ENCODE data around the gene EPS8. TPM values are rescaled to one million over a fixed set of nuclear protein-coding genes. Genes with fewer than 3 reads are reported as not detected.

Gene EPS8
- polyA plus RNA-seq, 1 of the 3 experiments (the other 2 are of a cell fraction) = 19.8 TPM

- Histone ChIP-seq H3K27me3 (ENCODE audit: insufficient read depth) (no peaks in the 10 kb centered on the region), H3F3A (replicated peaks; ENCODE audit: insufficient read depth) (no peaks in the 10 kb centered on the region), H3K9ac (no peak overlapping the region), H3K79me2 (ENCODE audit: insufficient read depth) (peaks cover 44% of the 10 kb centered on the region), H4K20me1 (ENCODE audit: insufficient read depth) (no peaks in the 10 kb centered on the region), H2AFZ (ENCODE audit: low read depth) (no peak overlapping the region), H3K27ac (ENCODE audit: low read depth in 2 of 2, low read length in 1 of 2) (no peak overlapping the region), H3K9me2 (no peaks in the 10 kb centered on the region), H3K4me1 (ENCODE audit: control insufficient read depth in 1 of 2, insufficient read depth in 2 of 2, low read depth in 1 of 2, low read length in 1 of 2) (peaks cover 0 to 10% of the 10 kb centered on the region in 2 experiments; a peak in 1 of 4 replicates), H3K9me3 (no peaks in the 10 kb centered on the region), H3K36me3 (replicated peaks in 1 of 2; ENCODE audit: control insufficient read depth in 1 of 2, insufficient read depth in 2 of 2, low read length in 1 of 2) (no peaks in the 10 kb centered on the region), H3K4me3 (ENCODE audit: low read depth in 2 of 2, low read length in 1 of 2) (no peak overlapping the region), H3K4me2 (no peak overlapping the region)
- 54% methylated on average over 1 of the region's 1 CpG for WGBS (ENCODE audit: low lambda C conversion rate)
- no peak for TF ChIP-seq FOXM1 (IDR thresholded peaks at IDR 0.05; ENCODE audit: low read depth)
- no peak for TF ChIP-seq RCOR1 (IDR thresholded peaks at IDR 0.05; ENCODE audit: low read length)
- no peak for TF ChIP-seq GATA2 (CRISPR knock-in tag; IDR thresholded peaks at IDR 0.05)
- no peak for TF ChIP-seq SIN3A (IDR thresholded peaks at IDR 0.05; ENCODE audit: borderline replicate concordance, low read depth, low read length)
- TF ChIP-seq PBX3 (IDR thresholded peaks at IDR 0.05) = no peak
- TF ChIP-seq JUND (IDR thresholded peaks at IDR 0.05) = no peak
- no peak for TF ChIP-seq NFIC (IDR thresholded peaks at IDR 0.05; ENCODE audit: borderline replicate concordance)
- no peak for TF ChIP-seq RFX5 (IDR thresholded peaks at IDR 0.05; ENCODE audit: low read length)
- TF ChIP-seq USF1 (IDR thresholded peaks at IDR 0.05; ENCODE audit: borderline replicate concordance, low read depth) = no peak
- no peak for TF ChIP-seq ELF1 (IDR thresholded peaks at IDR 0.05)
- no peak for TF ChIP-seq TEAD4 (IDR thresholded peaks at IDR 0.05; ENCODE audit: borderline replicate concordance, insufficient read depth)
- no peak for TF ChIP-seq TCF12 (IDR thresholded peaks at IDR 0.05)
- no peak for TF ChIP-seq MXI1 (IDR thresholded peaks at IDR 0.05; ENCODE audit: low read depth, low read length)
- TF ChIP-seq CTCF (IDR thresholded peaks at IDR 0.05) = no peak
- no peak for TF ChIP-seq CHD2 (IDR thresholded peaks at IDR 0.05; ENCODE audit: low read length, partially characterized antibody)
- ChIA-PET CTCF (interaction anchor here (1.4 kb wide), 1 partner anchor 121 kb away, joined by 3 read pairs; no protein-coding TSS in a partner anchor), POLR2A (no interaction called here)
- no peak for DNase-seq
These were observed 77.0 kb downstream of the EPS8 start for GRCh38 chr12:15712160-15712559.

GRCh38 chr12:15710860-15711510, 78.2 kb downstream of the EPS8 start:
- Histone ChIP-seq H3K4me2 (no peak overlapping the region), H3F3A (replicated peaks; ENCODE audit: insufficient read depth) (no peaks in the 10 kb centered on the region), H3K4me3 (ENCODE audit: low read depth in 2 of 2, low read length in 1 of 2) (no peak overlapping the region), H4K20me1 (ENCODE audit: insufficient read depth) (no peaks in the 10 kb centered on the region), H3K36me3 (replicated peaks in 1 of 2; ENCODE audit: control insufficient read depth in 1 of 2, insufficient read depth in 2 of 2, low read length in 1 of 2) (no peaks in the 10 kb centered on the region), H3K27me3 (ENCODE audit: insufficient read depth) (no peaks in the 10 kb centered on the region), H3K9ac (no peak overlapping the region), H3K79me2 (ENCODE audit: insufficient read depth) (peaks cover 36% of the 10 kb centered on the region), H3K27ac (ENCODE audit: low read depth in 2 of 2, low read length in 1 of 2) (no peak overlapping the region), H3K9me2 (no peaks in the 10 kb centered on the region), H3K4me1 (ENCODE audit: control insufficient read depth in 1 of 2, insufficient read depth in 2 of 2, low read depth in 1 of 2, low read length in 1 of 2) (peaks cover 0 to 15% of the 10 kb centered on the region in 2 experiments; a peak in 1 of 4 replicates), H2AFZ (ENCODE audit: low read depth) (no peak overlapping the region), H3K9me3 (no peaks in the 10 kb centered on the region)
- DNase-seq = no peak
- TF ChIP-seq MEF2A (IDR thresholded peaks at IDR 0.05; ENCODE audit: borderline replicate concordance, low read depth) (no peak), FOXM1 (IDR thresholded peaks at IDR 0.05; ENCODE audit: low read depth) (no peak), GATA2 (CRISPR knock-in tag; IDR thresholded peaks at IDR 0.05) (no peak), MXI1 (IDR thresholded peaks at IDR 0.05; ENCODE audit: low read depth, low read length) (no peak)
- CTCF ChIA-PET = interaction anchor here (1.4 kb wide), 1 partner anchor 62 kb away, joined by 4 read pairs; no protein-coding TSS in a partner anchor
- 89% methylated on average over 4 of the region's 4 CpGs for whole genome bisulfite sequencing (ENCODE audit: low lambda C conversion rate)
- POLR2A ChIA-PET = interaction anchor here (0.6 kb wide), 1 partner anchor 105 kb away, joined by 3 read pairs; no protein-coding TSS in a partner anchor

Measured in SK-N-SH (cell line).